Measurements from ENCODE around the gene GFPT1. TPM values are rescaled to one million over a fixed set of nuclear protein-coding genes. Genes with fewer than 3 reads are reported as not detected.
A peak's percentile ranks its signal among the peaks of the same experiment; 100 is the strongest.
"Not testable (repeated sequence)": the region's sequence is repeated elsewhere in the genome, so short reads cannot be mapped to it uniquely, and the experiment has no call there.

The GFPT1 gene
- 10 to 100 TPM; 25.1 to 57.7 TPM for total RNA-seq

DNA sequence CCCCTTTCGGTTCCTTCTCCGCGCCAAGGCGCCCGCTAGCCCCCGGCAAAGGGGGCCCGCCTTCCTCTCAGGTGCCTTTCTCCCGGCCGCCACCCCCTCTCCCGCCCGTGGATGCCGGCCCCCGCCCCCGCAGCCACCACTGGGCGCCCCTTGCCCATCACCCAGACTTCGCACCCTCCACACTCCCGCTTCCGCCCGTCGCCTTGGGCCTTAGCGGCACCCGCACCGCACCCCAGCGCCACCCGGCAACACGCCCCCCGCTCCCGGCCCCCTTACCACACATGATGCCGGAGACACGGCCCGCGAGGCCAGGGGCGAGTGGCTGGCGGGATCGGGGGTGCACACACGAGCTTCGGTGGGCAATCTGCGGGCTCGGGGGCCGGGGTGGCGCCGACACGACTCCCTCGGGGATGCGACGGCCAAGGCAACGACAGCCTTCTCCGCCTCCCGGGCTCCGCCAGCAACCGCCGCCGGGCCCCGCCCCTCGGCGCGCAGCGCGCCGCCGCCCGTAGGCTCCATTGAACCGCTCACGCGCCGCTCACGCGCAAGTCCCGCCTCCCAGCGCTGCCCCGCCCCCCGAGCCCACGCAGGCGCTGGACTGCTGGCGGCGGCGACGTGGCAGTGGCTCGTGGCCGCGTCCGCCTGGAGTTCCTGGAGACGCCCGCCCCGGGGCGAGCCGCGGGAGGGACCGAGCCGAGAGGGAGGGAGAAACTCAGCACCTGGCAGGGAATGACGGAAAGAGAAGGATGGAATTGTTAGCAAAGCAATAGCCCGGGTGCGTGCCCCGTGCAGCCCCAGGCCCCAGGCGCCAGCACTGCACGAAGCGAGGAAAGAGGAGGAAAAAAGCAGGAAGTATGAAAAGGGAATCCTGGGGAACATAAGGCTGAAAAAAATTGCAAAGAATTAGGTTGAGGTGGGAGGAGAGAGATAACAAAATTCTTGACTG lies at the start of gene GFPT1:
TSS of gene GFPT1 (minus strand) at position 439 of the 946 bp plus-strand sequence. CDS start at position 283, 156 bp downstream.
- no peaks in the 10 kb centered on the region for H3K9me3 Mint-ChIP-seq
- ATAC-seq (peak; percentile 95 to 97), DNase-seq (ENCODE audit: low spot score in 2 of 2) (peak; percentile 93 to 94)
- H3K36me3 Mint-ChIP-seq: peaks cover 0 to 5% of the 10 kb centered on the region in 2 donors
- H3K27ac Mint-ChIP-seq: peak within 1 kb of the TSS; percentile 96 to 98

DNA sequence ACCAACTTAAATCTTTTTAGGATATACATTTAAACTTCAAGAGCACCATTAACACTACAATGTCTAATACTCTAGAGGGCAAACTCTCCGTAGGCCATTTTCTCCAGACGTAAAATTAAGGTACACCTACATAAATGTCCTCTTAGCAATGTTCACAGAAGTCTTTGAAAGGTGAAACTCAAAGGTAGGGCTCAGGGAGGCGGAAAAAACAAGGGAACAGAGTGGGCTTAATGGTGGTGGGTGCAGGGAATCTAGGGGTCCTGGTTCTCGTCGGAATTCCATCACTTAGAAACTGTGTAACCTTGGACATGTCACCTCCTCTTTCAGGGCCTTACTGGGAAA lies 49.5 kb upstream of the GFPT1 start:
- peak overlapping the region; percentile 96 to 98 for H3K27ac Mint-ChIP-seq
- ATAC-seq: peak in 1 of 2 donors; percentile 3
- H3K9me3 Mint-ChIP-seq: peaks cover 10% of the 10 kb centered on the region in 2 donors
- H3K36me3 Mint-ChIP-seq: peaks cover 12 to 21% of the 10 kb centered on the region in 2 donors
- no peak for DNase-seq (ENCODE audit: low spot score in 2 of 2)

DNA sequence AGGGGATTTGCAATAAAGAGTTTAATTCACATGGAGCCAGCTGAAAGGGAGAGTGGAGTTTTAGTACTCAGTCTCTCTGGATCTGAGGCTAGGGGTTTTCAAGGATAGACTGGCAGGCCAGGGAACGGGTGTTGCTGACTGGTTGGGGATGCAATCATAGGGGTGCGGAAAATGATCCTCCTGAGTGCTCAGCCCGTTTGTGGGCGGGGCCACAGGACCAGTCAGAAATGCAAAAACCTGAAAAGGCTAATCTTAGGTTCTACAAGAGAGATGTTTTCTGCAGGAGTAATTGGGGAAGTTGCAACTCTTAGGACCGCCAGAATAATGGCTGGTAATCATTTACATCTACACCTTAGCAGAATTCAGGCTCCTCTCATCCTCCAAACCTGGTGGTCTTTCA lies 47.7 kb upstream of the GFPT1 start:
- ATAC-seq (no peak), DNase-seq (ENCODE audit: low spot score in 2 of 2) (no peak)
- Mint-ChIP-seq H3K36me3 (peaks cover 11 to 19% of the 10 kb centered on the region in 2 donors), H3K9me3 (peaks cover 10% of the 10 kb centered on the region in 2 donors), H3K27ac (no peak overlapping the region)

DNA sequence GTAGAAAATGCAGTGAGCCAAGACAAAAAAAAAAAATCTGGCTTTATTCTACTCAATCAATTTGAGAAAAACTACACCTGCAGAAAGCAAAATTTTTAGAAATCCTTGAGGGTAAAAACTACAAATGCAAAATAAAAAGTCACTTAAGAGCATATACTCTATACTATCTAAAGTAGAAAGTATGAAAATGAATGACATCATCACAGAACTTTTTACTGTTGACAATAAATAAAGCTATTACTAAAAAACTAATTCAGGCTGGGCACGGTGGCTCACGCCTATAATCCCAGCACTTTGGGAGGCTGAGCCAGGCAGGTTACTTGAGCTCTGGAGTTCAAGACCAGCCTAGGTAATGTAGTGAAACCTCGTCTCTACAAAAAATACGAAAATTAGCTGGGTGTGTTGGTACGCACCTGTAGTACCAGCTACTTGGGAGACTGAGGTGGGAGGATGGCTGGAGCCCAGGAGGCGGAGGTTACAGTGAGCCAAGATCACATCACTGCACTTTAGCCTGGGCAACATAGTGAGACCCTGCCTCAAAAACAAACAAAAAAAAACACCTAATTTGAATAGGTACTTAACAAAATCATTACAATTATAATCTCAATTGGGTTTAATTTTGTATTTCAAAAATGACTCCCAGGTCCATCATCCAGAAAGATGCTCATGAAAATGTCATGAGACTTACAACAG lies 42.6 kb upstream of the GFPT1 start:
- no peaks in the 10 kb centered on the region for H3K36me3 Mint-ChIP-seq
- no peak for ATAC-seq
- no peaks in the 10 kb centered on the region for H3K9me3 Mint-ChIP-seq
- no peak overlapping the region for H3K27ac Mint-ChIP-seq
- DNase-seq (ENCODE audit: low spot score in 2 of 2): no peak

GRCh38 chr2:69428981-69429380 lies 42.0 kb upstream of the GFPT1 start:
- DNase-seq (ENCODE audit: low spot score in 2 of 2): no peak
- no peaks in the 10 kb centered on the region for H3K9me3 Mint-ChIP-seq

DNA sequence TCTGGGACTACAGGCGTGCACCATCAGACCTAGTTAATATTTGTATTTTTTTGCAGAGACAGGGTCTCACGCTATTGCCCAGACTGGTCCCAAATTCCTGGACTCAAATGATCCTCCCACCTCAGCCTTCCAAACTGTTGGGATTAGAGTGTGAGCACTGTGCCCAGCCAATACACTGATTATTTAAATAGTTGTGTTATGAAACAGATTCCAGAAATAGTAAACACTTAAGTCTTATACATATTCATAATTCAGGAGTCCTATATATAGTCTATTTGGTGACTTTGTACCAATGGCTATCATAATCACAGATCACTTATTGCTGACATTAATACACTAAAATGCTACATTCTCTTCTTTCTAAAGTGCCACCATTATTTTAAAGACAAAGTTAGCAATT lies 37.4 kb upstream of the GFPT1 start:
- Mint-ChIP-seq H3K27ac (no peak overlapping the region), H3K9me3 (no peaks in the 10 kb centered on the region), H3K36me3 (no peaks in the 10 kb centered on the region)
- DNase-seq (ENCODE audit: low spot score in 2 of 2) (no peak), ATAC-seq (no peak)

More at GRCh38 chr2:69428981-69429380, 42.0 kb upstream of the GFPT1 start:
- no peak for ATAC-seq
- H3K36me3 Mint-ChIP-seq: no peaks in the 10 kb centered on the region
- no peak overlapping the region for H3K27ac Mint-ChIP-seq

DNA sequence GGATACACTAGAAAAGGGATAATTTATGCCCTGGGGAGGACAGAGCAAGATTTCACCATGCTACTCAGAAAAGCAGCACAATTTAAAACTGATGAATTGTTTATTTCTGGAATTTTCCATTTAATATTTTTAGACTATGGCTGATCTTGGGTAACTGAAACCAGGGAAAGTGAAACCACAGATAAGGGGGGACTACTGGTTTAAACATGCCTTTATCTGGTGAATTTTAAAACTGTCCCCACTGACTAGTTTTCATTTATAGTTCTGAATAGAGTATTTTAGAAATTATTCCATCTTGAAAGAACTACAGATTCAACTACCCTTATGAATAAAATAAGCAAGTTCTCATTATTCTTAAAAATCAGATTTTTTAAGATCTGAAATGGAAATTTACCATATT lies 35.2 kb upstream of the GFPT1 start:
- H3K36me3 Mint-ChIP-seq: no peaks in the 10 kb centered on the region

DNA sequence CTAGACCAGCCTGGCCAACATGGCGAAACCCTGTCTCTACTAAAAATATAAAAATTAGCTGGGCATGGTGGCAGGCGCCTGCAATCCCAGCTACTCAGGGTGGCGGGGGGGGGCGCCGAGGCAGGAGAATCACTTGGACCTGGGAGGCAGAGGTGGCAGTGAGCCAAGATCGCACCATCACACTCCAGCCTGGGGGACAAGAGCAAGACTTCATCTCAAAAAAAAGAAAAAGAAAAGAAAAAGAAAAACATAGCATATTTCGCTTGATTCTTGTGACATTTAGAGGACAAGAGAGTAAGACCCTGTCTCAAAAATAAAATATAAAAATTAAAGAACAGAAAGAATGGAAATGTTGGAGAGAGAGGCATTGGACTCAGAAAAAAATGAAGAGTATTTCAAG lies 32.1 kb upstream of the GFPT1 start:
- not testable (repeated sequence) for H3K9me3 Mint-ChIP-seq; H3K27ac Mint-ChIP-seq; ATAC-seq; DNase-seq (ENCODE audit: low spot score in 2 of 2); H3K36me3 Mint-ChIP-seq

More for the DNA sequence above, 35.2 kb upstream of the GFPT1 start:
- no peak for DNase-seq (ENCODE audit: low spot score in 2 of 2)
- ATAC-seq: no peak
- Mint-ChIP-seq H3K27ac (no peak overlapping the region), H3K9me3 (no peaks in the 10 kb centered on the region)

GRCh38 chr2:69416147-69416546 lies 29.1 kb upstream of the GFPT1 start:
- H3K27ac Mint-ChIP-seq: no peak overlapping the region
- no peaks in the 10 kb centered on the region for H3K36me3 Mint-ChIP-seq
- H3K9me3 Mint-ChIP-seq: no peaks in the 10 kb centered on the region
- no peak for DNase-seq (ENCODE audit: low spot score in 2 of 2)
- no peak for ATAC-seq

GRCh38 chr2:69411120-69411519 lies 24.1 kb upstream of the GFPT1 start:
- DNase-seq (ENCODE audit: low spot score in 2 of 2) (no peak), ATAC-seq (no peak)
- Mint-ChIP-seq H3K36me3 (peaks cover 0 to 7% of the 10 kb centered on the region in 2 donors), H3K9me3 (no peaks in the 10 kb centered on the region), H3K27ac (no peak overlapping the region)

- peaks cover 13 to 28% of the 10 kb centered on the region in 2 donors for H3K36me3 Mint-ChIP-seq
- no peak for ATAC-seq
- no peak overlapping the region for H3K27ac Mint-ChIP-seq
- H3K9me3 Mint-ChIP-seq: peaks cover 0 to 5% of the 10 kb centered on the region in 2 donors
- no peak for DNase-seq (ENCODE audit: low spot score in 2 of 2)
Observed at GRCh38 chr2:69405306-69405705, 18.3 kb upstream of the GFPT1 start.

DNA sequence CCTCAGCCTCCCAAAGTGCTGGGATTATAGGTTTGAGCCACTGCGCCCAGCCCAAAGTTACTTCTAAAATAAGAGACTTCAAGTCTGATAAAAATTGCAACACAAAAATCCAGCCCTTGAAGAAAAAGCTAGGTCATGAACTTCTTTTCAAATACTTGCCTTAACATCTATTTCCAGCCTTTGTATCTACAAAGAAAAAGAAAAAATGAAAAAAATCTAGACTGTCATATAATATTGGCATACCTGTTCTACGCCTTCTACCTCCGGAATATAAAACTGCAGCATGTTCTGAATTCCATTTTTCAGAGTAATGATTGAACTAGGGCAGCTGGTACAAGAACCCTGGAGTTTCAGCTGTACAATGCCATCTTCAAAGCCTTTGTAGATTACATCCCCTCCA lies 13.1 kb upstream of the GFPT1 start:
- ATAC-seq: no peak
- peaks cover 9 to 14% of the 10 kb centered on the region in 2 donors for H3K36me3 Mint-ChIP-seq
- DNase-seq (ENCODE audit: low spot score in 2 of 2): no peak
- H3K9me3 Mint-ChIP-seq: peaks cover 0 to 5% of the 10 kb centered on the region in 2 donors
- no peak overlapping the region for H3K27ac Mint-ChIP-seq

GRCh38 chr2:69397234-69397633 lies 10.2 kb upstream of the GFPT1 start:
- no peak for ATAC-seq
- H3K27ac Mint-ChIP-seq: no peak overlapping the region
- H3K9me3 Mint-ChIP-seq: peaks cover 0 to 7% of the 10 kb centered on the region in 2 donors
- no peak for DNase-seq (ENCODE audit: low spot score in 2 of 2)
- H3K36me3 Mint-ChIP-seq: peaks cover 6 to 8% of the 10 kb centered on the region in 2 donors

- H3K9me3 Mint-ChIP-seq: peaks cover 0 to 7% of the 10 kb centered on the region in 2 donors
- ATAC-seq (no peak), DNase-seq (ENCODE audit: low spot score in 2 of 2) (no peak)
- H3K27ac Mint-ChIP-seq: no peak overlapping the region
- peaks cover 6 to 8% of the 10 kb centered on the region in 2 donors for H3K36me3 Mint-ChIP-seq
Observed at GRCh38 chr2:69395866-69396265, 8.8 kb upstream of the GFPT1 start.

- DNase-seq (ENCODE audit: low spot score in 2 of 2): no peak
- H3K9me3 Mint-ChIP-seq: peaks cover 0 to 7% of the 10 kb centered on the region in 2 donors
- H3K27ac Mint-ChIP-seq: peak overlapping the region in 1 of 2 donors; percentile 1
- H3K36me3 Mint-ChIP-seq: peaks cover 6 to 8% of the 10 kb centered on the region in 2 donors
- peak in 1 of 2 donors; percentile 20 for ATAC-seq
Observed at GRCh38 chr2:69393963-69394362, 6.9 kb upstream of the GFPT1 start.

- ATAC-seq (no peak), DNase-seq (ENCODE audit: low spot score in 2 of 2) (no peak)
- Mint-ChIP-seq H3K36me3 (peaks cover 8 to 11% of the 10 kb centered on the region in 2 donors), H3K27ac (no peak overlapping the region), H3K9me3 (peaks cover 0 to 7% of the 10 kb centered on the region in 2 donors)
Observed at GRCh38 chr2:69390471-69390870, 3.4 kb upstream of the GFPT1 start.

DNA sequence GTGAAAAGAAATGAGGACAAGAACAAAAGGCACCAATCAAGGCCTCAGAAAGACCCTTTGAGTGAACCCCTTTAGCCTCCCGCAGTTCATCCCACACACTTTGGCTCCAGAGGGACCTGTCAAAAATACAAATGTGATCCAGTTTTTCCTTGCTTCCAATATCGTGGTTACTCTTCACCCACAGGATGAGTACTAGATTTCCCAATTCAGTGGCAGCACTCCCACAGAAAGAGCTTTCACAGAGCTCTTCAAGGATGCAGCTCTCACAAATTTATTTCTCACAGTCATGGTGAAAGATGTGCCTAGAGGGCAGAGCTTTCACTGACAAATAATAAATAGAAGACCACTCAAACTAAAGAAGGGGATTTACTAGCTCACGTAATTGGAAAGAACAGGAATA lies 3.0 kb upstream of the GFPT1 start:
- peaks cover 6 to 11% of the 10 kb centered on the region in 2 donors for H3K36me3 Mint-ChIP-seq
- peaks cover 0 to 6% of the 10 kb centered on the region in 2 donors for H3K9me3 Mint-ChIP-seq
- no peak overlapping the region for H3K27ac Mint-ChIP-seq
- ATAC-seq: no peak
- DNase-seq (ENCODE audit: low spot score in 2 of 2): no peak
